ENCODE results near the gene CMAS. TPM values are rescaled to one million over a fixed set of nuclear protein-coding genes. Genes with fewer than 3 reads are reported as not detected.

The CMAS gene
- total RNA-seq, 1 donor from 2014 or later: 36.7 TPM

DNA sequence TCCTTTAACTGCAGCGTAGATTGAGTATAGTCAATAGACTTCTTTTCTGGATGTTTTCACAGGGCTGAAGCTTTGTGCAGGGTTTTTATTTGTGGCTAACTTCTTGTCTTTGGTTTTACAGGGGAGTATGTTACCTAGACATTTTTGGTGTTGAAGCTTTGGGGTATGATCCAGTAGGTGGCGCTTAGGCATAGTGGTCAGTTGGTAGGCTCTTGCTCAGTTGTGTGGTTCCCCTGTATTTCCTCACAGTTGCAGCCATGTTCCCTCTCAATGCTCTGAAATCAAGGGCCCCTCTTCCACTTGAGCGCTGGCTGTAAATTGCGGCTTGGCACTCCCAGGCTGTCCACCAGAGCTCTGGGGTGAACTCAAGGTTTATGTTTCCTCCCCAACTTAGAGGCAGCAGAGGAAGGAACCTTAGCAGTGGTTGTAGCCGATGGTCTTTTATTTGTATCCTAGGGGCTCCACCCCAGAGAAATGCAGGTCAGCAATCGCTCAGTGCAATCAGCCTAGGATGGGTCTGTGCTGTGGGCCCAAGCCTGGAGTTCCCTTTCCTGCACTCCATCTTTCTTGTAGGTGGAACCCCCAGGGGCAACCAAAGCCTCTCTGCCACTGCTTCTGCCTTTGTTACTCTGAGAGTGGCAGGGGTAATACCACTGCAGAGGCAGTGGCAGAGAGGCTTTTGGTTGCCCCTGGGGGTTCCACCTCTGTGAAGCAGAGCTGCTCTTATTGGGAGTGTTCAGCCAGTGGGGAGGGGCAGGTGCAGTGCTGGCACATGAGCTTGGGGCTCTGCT, 55.1 kb downstream of the CMAS start:
- intact Hi-C loops (cut with micrococcal nuclease): loop anchor here (5.0 kb wide), 1 partner anchor 236 kb away; no protein-coding TSS in a partner anchor
- ATAC-seq (peak; percentile 79), DNase-seq (no peak)

DNA sequence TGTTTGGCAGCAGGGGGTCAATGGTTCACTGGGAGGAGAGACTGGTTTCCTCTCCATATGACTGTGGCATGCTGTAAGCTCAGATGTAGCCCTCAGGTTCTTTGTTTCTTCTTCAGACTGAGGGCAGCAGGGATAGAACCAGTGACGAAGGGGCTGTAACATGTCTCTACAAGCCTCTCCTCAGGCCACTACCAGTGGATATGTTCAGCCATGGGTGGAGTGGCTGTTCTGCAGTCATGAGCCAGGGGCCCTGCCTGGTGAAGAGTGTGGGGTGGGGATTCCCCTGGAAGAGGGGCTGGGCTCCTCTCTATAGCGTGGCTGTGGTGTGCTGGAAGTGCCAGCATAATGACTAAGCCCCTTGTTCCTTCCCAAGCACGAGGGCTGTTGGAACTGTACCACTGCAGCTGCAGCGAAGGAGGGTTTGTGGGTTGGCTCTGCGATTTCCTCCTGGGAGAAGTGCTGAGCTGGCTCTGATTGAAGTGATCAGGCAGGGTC, 55.8 kb downstream of the CMAS start:
- ATAC-seq (peak; percentile 87), DNase-seq (peak; percentile 49)
- intact Hi-C loops (cut with micrococcal nuclease): loop anchor here (5.0 kb wide), 1 partner anchor 236 kb away; no protein-coding TSS in a partner anchor

DNA sequence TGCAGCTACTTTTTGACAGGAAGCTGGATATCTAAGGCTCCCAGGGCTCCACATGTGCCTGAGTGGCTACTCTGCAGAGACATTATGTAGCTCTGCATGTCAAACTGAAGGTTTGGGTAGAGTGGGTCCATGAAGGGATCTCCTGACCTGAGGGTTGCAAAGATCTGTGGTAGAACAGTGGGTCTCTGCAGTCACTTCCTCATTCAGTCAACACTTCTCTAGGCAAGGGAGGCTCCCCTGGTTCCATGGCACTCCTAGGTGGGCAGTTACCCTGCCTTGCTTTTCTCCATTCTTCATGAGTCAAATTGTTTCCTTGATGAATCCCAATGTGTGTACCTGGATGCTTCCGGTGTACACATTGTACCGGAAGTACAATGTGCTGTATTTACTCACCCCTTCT, 57.4 kb downstream of the CMAS start:
- no peak for ATAC-seq
- intact Hi-C loops (cut with micrococcal nuclease): loop anchor here (5.0 kb wide), 1 partner anchor 234 kb away; no protein-coding TSS in a partner anchor
- no peak for DNase-seq

DNA sequence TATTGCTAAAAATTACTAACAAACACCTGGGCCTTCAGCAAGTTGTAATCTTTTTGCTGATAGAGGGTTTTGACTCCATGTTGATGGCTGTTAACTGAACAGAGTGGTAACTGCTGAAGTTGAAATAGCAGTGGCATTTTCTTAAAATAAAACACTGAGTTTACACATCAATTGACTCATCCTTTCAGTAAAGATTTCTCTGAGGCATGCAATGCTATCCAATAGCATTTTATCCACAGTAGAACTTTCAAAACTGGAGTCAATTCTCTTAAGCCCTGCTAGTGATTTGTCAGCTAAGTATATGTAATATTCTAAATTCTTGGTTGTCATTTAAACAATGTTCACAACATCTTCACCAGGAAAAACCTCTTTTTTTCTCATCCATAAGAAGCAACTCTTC, 59.5 kb downstream of the CMAS start:
- DNase-seq (no peak), ATAC-seq (no peak)
- intact Hi-C loops (cut with micrococcal nuclease): no loop called here

DNA sequence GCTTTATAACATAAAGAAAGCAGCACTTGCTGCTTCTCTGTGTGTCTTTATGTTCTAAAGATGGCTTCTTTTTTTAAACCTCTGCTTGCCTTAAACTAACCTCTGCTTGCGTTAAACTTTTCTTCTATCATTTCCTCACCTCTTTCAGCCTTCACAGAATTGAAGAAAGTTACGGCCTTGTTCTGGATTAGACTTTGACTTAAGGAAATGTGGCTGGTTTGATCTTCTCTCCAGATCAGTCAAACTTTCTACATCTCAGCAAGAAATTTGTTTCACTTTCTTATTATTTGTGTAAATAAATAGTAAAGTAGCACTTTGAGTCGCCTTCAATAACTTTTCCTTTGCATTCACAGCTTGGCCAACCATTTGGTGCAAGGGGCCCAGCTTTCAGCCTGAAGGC, 64.2 kb downstream of the CMAS start:
- DNase-seq (no peak), ATAC-seq (no peak)
- intact Hi-C loops (cut with micrococcal nuclease): no loop called here

Other genes with a start within 250 kb of the CMAS start
- 83.1 TPM for gene ABCC9, start 104.8 kb upstream of the CMAS start, total RNA-seq

Data from left ventricle myocardium superior (tissue), 1 donor.